HEK293T (cell line): ENCODE data around the gene UBE2N.

Experiments used
- ARNT ChIP-seq: fragments of 450-650 bp; IDR thresholded peaks from 2 replicates; pipeline ENCODE4 v1.6.1; 2017; ENCODE audit warnings: mild to moderate bottlenecking
- BHLHE40 ChIP-seq: fragments of 450-650 bp; IDR thresholded peaks from 2 replicates; pipeline ENCODE4 v1.6.1; 2016; ENCODE audit warnings: mild to moderate bottlenecking, moderate library complexity, borderline replicate concordance
- ELF4 ChIP-seq: fragments of 450-650 bp; IDR thresholded peaks from 2 replicates; pipeline ENCODE4 v1.6.1; 2017; ENCODE audit warnings: antibody characterized with exemption
- FOXA1 ChIP-seq: fragments of 450-650 bp; IDR thresholded peaks from 2 replicates; pipeline ENCODE4 v1.6.1; 2016; ENCODE audit warnings: mild to moderate bottlenecking
- FOXK2 ChIP-seq: fragments of 450-650 bp; IDR thresholded peaks from 2 replicates; pipeline ENCODE4 v1.6.1; 2016; ENCODE audit warnings: mild to moderate bottlenecking
- FOXM1 ChIP-seq: fragments of 450-650 bp; IDR thresholded peaks from 2 replicates; pipeline ENCODE4 v1.6.1; 2017; ENCODE audit warnings: mild to moderate bottlenecking, borderline replicate concordance
- LEF1 ChIP-seq: fragments of 450-650 bp; IDR thresholded peaks from 2 replicates; pipeline ENCODE4 v1.6.1; 2017; ENCODE audit warnings: mild to moderate bottlenecking, borderline replicate concordance
- NFRKB ChIP-seq: fragments of 450-650 bp; IDR thresholded peaks from 2 replicates; pipeline ENCODE4 v1.6.1; 2016; ENCODE audit warnings: mild to moderate bottlenecking, moderate library complexity
- SP1 ChIP-seq: fragments of 450-650 bp; IDR thresholded peaks from 2 replicates; pipeline ENCODE4 v1.6.1; 2017
- SUZ12 ChIP-seq: fragments of 450-650 bp; IDR thresholded peaks from 2 replicates; pipeline ENCODE4 v1.6.1; 2016; ENCODE audit warnings: mild to moderate bottlenecking
- TARDBP ChIP-seq: fragments of 450-650 bp; IDR thresholded peaks from 2 replicates; pipeline ENCODE4 v1.6.1; 2016
- ZNF384 ChIP-seq: fragments of 450-650 bp; IDR thresholded peaks from 2 replicates; pipeline ENCODE4 v1.6.1; 2016

DNA sequence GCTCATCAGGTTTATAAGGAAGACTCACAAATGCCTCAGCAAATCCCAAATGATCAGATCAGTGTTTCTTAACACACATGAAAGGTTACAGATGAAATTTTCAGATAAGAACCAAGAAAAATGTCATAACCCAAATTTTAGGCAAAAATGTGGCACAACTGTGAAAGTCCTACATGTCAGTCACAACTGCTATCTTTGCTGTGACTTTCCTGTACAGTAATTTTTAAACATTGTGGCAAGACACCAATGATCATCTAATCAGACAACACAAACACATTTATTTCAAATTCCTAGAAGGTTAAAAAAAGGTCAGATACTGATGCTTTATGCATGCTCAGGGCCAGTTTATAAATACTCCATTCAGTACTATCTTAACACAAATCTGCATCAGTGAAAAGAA, 32.9 kb downstream of the UBE2N start:
- no peak for TF ChIP-seq SUZ12
- TF ChIP-seq NFRKB = no peak
- TF ChIP-seq BHLHE40 = no peak
- TF ChIP-seq SP1 = no peak
- TF ChIP-seq TARDBP = no peak
- no peak for TF ChIP-seq FOXA1
- TF ChIP-seq ARNT = no peak
- TF ChIP-seq ELF4 = no peak
- no peak for TF ChIP-seq ZNF384
- TF ChIP-seq LEF1 = no peak
- no peak for TF ChIP-seq FOXM1
- TF ChIP-seq FOXK2 = no peak
